HG02938 (cell line): ENCODE data around the gene CCDC50.

Experiments used
- ATAC-seq: cut with Tn5 transposase; IDR thresholded peaks from one replicate; pipeline ENCODE4 v1.9.1; 2021; ENCODE audit warnings: mild to moderate bottlenecking, moderate library complexity; ENCODE audit not compliant: unreplicated experiment

Gene CCDC50

GRCh38 chr3:191376516-191377141, 47.4 kb downstream of the CCDC50 start:
- ATAC-seq: no peak

GRCh38 chr3:191378142-191378812, 49.1 kb downstream of the CCDC50 start:
- no peak for ATAC-seq

- no peak for ATAC-seq
Measured at GRCh38 chr3:191379446-191379845, 50.3 kb downstream of the CCDC50 start.

GRCh38 chr3:191380001-191380400, 50.8 kb downstream of the CCDC50 start:
- ATAC-seq: no peak

- no peak for ATAC-seq
Measured at GRCh38 chr3:191381303-191381702, 52.1 kb downstream of the CCDC50 start.

GRCh38 chr3:191382661-191383060, 53.5 kb downstream of the CCDC50 start:
- no peak for ATAC-seq

GRCh38 chr3:191383124-191383523, 53.9 kb downstream of the CCDC50 start:
- ATAC-seq: no peak

- no peak for ATAC-seq
Measured at GRCh38 chr3:191385101-191385500, 55.9 kb downstream of the CCDC50 start.

- ATAC-seq: no peak
Measured at GRCh38 chr3:191387441-191388077, 58.4 kb downstream of the CCDC50 start.

- ATAC-seq: no peak
Measured at GRCh38 chr3:191388823-191389222, 59.6 kb downstream of the CCDC50 start.

- no peak for ATAC-seq
Measured at GRCh38 chr3:191390580-191390979, 61.4 kb downstream of the CCDC50 start.

- no peak for ATAC-seq
Measured at GRCh38 chr3:191391861-191392808, 62.9 kb downstream of the CCDC50 start.

GRCh38 chr3:191393146-191393545, 64.0 kb downstream of the CCDC50 start:
- no peak for ATAC-seq

GRCh38 chr3:191397771-191398170, 68.6 kb downstream of the CCDC50 start:
- no peak for ATAC-seq

- ATAC-seq: no peak
Measured at GRCh38 chr3:191398607-191399006, 69.4 kb downstream of the CCDC50 start.

GRCh38 chr3:191399918-191400317, 70.7 kb downstream of the CCDC50 start:
- ATAC-seq: no peak

- ATAC-seq: no peak
Measured at GRCh38 chr3:191401775-191402357, 72.7 kb downstream of the CCDC50 start.

GRCh38 chr3:191409791-191410359, 80.7 kb downstream of the CCDC50 start:
- no peak for ATAC-seq

- no peak for ATAC-seq
Measured at GRCh38 chr3:191412759-191413158, 83.6 kb downstream of the CCDC50 start.

- ATAC-seq: no peak
Measured at GRCh38 chr3:191414286-191414685, 85.1 kb downstream of the CCDC50 start.
